GM18861 (cell line): ENCODE data around the gene ORAI2.
A peak's percentile ranks its signal among the peaks of the same experiment; 100 is the strongest.

Source experiments
- ATAC-seq: cut with Tn5 transposase; IDR thresholded peaks from one replicate; pipeline ENCODE4 v1.9.1; 2021; ENCODE audit not compliant: unreplicated experiment

Gene ORAI2

DNA sequence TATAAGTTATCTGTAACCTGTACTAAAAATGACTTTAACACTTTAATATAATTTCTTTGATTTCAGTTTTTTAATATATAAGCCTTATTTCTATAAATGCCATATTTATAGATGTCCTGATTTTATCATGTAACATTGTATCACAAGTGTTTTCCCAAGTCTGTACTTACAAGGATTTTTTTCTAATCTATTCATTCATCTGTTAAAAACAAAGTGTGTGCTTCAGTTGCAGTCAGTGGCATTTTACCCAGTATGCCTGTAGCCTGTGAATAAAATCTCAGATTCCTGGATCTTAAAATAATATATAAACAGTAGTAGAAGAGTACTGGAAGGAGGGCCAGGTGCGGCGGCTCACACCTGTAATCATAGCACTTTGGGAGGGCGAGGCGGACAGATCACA is 19.8 kb upstream of the ORAI2 start:
- no peak for ATAC-seq

DNA sequence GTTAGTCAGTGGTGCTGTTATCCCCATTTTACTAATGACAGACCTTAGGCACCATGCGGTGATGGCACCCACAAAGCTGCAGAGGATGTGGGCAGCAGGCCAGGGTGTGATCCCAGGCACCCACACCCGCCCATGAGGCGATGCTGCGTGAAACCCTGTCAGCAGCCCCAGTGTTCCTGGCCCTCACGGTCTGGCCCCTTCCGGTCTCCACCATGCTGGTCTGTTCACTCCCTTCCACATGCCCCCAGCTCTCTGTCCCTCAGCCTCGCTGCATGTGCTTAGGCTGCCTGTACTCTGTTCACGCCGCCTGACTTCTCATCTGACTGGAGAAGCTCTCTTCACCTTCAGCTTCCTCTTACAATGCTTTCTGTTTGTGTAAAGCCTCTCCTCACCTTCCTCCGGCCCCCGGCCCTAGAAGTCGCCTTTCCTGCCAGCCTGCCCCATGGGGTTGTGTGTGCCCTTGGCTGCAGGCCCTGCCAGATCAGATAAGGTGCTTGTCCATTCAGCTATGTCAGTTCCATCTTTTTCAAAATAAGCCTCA is 17.6 kb upstream of the ORAI2 start:
- ATAC-seq = no peak

DNA sequence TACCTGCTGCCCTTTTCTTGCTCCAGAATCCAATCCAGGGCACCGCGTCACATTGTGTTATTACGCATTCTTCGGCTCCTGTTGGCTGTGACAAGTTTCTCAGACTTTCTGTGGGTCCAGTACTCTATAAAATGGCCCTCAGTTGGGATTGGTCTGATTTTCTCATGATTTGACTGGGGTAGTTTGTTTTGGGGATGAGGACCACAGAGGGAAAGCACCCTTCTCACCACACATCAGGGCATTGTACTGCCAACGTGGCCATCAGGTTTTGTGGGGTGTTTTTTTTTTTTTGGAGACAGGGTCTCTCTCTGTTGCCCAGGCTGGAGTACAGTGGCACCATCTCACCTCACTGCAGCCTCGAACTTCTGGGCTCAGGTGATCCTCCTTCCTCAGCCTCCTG is 17.0 kb upstream of the ORAI2 start:
- no peak for ATAC-seq

DNA sequence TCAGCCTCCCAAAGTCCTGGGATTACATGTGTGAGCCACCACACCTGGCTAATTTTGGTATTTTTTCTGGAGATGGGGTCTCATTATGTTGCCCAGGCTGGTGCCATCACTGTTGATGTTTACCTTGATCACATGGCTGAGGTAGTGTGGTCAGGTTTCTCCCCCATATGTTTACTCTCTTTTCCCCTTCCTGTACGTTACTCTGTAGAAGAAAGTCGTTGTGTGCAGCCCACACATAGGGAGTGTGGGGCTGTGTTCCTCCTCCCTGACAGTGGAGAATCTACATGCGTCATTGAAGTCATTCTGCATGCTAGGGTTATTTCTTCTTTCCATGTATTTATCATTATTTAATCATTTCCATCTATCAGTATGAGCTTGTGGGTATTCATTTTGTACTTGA is 16.3 kb upstream of the ORAI2 start:
- no peak for ATAC-seq

DNA sequence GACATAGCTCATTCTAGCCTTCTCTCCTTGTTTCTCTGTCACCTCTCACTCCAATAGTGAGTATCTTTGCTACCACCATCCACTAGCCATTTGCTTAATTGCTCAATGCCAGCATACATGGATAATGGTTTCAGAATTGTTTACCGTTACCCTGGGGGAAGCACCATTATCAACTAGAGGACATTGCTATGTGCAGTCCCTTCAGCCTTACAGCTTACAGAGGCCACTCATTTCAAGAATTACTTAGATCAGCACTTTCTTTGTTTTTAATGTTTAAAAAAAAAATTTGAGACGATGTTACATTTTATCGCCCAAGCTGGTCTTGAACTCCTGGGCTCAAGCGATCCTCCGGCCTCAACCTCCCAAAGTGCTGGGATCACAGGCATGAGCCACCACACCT is 14.8 kb upstream of the ORAI2 start:
- no peak for ATAC-seq

DNA sequence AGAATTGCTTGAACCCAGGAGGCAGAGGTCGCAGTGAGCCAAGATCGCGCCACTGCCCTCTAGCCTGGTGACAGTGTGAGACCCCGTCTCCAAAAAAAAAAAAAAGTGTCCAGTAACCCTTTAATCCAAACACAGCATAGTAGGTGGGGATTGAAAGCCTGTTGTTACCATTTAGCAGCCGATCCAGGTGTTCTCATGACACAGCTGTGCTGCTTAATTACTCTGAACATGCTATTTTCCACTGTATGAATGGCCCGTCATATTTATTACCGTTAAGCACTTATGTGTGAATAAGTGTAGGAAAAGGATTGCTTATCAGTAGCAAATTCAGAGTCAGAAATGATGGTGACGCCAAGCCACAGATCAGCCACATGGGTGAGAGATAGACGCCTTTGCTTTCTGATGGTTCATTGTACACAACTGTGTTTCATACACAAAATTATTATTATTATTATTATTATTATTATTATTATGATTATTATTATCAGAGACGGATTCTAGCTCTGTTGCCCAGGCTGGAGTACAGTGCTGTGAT is 11.6 kb upstream of the ORAI2 start:
- no peak for ATAC-seq

DNA sequence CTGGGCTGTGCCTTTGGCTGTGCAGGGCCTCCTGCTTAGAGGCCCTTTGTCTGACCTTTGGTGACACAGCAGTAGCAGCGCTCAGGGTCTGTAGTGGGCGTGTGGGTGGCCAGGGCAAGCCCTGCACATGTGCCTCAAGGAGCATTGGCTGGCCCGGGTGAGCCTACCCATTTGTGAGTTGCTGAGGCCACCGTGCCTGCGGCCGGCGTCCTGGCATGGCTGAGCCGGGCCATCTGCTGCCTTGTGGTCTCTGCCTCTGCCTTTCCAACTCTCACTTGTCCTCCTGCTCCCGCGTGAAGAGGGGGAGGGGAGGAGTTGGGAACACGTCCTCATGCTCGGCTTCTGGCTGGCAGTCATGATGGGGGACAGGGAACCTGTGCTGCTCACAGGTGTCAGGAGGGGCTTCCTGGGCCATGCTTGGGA is 9.2 kb upstream of the ORAI2 start:
- no peak for ATAC-seq

DNA sequence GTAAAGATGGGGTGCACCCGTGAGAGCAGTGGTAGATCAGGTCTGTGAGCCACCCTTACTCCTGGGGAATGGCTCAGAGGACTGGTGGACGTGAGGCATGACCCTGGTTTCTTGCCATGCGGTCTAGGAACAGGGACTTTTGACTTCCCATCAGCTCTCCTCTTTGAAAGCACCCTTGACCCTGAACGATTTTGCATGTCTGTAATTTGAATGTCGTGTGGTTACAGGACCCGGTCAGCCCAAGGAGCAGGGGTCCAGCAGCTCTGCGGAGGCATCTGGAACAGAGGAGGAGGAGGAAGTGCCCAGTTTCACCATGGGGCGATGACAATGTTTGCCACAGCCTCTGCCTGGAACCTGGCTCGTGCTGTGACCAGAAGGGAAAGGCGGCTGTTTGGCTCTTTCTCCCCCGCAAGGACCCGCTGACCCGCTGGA is 8.6 kb upstream of the ORAI2 start:
- peak; percentile 33 for ATAC-seq

DNA sequence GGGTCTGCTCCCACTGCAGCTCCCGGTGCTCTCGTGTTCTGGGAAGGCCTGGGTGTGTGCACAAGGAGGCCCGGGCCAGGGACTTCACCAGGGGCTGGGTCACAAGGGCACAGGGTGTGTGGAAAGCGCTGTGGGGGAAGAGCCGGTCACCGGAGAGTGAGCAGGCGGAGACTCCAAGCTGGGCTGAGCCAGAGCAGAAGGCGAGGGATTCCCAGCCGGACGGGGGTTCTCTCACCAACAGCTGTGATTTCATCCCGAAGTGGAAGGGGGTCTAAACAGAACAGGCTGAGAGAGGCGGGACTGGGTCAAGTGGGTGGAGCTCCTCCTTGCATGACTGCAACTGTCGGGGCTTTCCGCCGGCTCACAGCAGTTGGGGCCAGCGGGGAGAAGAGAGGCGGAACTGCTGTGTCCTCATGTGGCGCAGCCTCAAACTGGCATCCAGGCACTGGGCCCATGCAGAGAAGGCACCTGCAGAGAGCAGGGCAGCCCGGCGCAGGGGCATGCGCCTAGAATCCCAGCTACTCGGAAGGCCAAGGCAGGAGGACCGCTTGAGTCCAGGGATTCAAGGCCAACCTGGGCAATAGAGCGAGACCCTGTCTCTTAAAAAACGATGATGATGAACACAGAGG is 7.6 kb upstream of the ORAI2 start:
- ATAC-seq = peak; percentile 48

DNA sequence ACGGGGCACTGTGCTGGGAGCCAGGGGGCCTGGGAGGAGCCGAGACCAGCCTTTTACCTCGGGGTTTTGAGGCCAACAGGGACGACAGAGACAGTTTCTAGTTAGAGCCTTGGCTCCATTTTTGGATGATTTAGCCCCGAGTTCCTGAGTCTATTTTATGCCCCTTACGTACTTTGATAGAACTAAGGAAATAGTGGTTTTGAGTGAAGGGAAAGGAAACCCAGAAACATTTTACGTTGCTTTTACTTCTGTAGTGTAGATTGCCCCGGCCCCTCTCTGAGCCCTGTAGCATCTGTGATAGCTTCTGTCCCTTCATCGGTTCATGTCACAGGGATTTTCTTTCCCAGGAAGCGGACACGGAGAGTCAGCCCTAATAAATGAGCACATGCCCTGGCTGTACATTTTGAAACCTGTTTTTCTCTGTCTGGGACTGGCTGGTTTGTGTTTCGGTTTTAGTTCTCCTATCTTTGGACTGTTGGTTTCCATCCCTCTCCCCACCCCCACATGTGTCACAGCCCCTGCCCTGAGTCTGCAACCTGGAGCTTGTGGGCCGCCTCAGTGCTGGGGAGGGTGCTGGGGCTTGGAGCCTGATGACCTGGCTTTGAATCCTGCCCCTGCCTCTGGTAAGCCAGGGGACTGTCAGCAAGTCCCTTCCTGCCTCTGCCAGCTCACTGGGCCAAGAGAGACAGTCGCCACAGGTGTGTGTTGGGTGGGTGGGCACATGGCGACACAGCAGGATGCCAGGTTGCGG is 6.9 kb upstream of the ORAI2 start:
- ATAC-seq = no peak

DNA sequence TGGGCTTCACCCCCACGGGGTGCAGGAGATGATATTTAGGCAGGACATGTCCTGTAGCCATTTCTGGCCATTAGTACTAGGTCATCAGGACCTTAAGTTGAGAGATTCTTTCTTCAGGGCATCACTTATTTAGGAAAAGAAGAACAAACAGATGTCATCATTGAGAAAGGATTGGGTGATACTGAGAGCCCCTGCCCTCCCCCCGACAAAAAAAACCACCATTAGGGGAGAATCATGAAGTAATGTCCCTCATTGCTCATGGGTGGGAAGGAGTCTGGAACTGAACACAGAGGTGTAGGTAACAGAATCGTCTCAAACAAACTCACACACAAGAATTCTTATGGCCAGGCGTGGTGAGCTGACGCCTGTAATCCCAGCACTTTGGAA is 6.4 kb upstream of the ORAI2 start:
- ATAC-seq = no peak

DNA sequence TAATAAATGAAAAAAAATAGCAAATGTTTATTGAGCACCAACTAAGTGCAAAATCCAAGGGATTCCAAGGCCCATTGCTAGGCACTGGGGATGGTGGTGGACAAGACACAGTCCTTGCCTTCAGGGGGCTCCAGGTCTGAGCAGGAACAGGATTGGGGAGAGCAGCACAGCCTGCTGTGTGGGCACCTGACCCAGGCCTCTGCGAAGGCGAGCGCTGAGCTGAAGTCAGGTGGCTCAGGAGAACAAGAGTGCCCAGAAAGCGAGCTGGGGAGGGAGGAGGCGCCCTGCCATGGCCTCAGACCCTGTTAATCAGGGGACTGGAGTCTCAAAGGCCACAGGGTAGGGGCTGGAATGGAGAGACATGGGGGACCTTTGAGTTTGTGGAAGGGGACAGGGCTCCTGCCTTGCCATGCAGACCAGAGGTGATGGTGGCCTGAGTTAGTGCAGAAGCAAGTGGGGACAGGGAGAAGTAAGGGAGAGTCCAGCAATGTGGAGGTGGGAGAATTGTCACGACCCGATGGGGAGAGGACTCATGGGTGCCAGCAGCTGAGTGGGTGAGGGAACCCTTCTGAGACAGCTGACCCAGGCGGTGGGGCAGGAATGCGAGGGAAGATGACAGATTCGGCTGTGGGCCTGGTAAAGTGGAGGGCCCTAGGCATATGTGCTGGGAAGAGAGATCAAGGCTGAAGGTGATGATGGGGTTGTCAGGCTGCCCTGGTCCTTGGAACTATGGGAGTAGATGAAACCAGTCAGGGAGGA is 4.1 kb upstream of the ORAI2 start:
- no peak for ATAC-seq

DNA sequence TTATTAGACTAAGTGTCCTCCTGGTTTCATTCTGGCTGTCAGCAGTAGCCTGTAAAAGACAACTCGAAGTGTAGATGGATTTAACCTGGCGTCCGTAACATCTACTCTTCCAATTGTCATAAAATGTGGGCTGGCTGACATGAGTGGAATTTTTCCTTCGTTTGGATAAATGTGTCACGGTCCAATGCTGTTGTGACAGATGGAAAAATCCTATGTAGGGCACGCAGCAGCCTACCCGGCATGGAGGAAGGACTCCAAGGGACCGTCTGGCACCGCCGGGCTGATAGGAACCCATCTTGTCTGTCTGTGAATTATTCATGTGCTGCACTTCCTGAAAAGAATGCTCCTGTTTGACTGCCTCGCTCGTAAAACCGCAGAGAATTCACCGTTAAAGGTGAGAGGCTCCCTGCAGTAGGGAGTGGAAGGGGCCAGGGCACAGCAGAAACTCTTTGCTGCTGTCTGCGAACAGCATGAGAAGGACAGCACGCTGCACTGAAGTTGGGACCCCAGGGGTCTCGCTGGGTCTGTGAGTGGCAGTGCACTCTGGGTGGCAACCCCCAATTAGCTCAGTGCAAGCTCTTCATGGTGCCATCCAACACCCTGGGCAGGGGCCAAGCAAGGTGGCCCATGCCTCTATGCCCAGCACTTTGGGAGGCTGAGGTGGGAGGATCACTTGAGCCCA is 1.6 kb upstream of the ORAI2 start:
- ATAC-seq = peak; percentile 30

DNA sequence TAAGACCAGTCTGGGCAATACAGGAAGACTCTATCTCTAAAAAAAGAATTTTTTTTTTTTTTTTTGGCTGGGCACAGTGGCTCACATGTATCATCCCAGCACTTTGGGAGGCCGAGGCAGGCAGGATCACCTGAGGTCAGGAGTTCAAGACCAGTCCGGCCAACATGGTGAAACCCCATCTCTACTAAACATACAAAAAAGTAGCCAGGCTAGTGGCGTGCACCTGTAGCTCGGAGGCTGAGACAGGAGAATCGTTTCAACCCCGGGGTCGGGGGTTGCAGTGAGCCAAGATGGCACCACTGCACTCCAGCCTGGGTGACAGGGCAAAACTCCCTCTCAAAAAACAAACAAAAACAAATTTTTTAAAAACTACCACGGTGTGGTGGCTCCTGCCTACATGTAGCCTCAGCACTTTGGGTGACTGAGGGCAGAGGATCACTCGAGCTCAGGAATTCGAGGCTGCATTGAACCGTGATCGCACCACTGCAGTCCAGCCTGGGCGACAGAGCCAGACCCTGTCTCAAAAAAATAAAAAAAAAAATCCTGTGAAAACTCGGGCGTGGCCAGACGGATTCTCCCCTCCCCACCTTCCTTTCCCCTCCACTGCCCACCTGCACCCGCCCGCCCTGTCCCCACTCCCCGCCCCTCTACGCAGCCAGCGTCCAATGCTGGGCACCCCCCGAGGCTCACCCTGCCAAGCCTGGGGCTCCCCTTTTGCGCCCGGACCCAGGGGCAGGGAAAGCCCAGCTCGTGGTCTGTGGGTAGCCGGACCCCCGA is 745 bp upstream of the ORAI2 start:
- peak; percentile 20 for ATAC-seq

DNA sequence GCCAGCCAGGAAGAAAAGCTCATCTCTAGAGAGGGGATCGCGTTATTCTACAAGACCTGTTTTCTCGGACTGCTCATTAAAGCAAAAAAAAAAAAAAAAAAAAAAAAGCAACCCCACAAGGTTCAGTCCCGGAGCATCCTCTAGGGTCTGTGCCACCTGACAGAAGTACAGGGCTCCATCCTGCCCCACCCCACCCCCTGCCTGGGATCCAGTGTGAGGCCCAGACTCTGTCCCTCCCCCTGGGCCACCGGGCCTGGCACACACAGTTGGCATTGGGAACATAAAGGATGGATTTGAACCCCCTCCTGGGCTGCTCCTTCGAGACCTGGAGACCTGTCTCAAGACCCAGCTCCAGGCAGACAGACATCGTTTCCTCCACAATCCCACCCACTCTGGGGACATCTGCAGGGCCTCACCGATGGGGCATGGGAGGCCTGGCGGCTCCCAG is 688 bp downstream of the ORAI2 start:
- no peak for ATAC-seq

DNA sequence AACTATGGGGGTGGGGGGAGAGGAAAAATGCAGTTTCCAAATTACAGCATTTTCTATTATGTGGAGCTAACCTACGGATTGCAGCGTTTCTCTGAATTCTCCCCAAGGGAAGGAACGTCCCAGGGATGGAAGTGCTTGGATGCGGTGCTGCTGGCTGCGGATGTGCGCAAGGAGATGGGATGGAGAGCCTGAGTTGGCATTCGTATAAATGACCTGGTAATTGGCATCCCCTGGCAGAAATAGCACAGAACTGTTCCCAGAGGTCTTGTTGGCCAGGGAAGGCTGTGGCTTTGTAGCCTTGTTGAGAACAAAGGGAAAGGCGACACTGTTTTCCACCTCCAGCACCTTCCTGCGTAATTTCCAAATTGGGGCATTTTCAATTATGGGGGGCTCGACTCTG is 2.7 kb downstream of the ORAI2 start:
- no peak for ATAC-seq

DNA sequence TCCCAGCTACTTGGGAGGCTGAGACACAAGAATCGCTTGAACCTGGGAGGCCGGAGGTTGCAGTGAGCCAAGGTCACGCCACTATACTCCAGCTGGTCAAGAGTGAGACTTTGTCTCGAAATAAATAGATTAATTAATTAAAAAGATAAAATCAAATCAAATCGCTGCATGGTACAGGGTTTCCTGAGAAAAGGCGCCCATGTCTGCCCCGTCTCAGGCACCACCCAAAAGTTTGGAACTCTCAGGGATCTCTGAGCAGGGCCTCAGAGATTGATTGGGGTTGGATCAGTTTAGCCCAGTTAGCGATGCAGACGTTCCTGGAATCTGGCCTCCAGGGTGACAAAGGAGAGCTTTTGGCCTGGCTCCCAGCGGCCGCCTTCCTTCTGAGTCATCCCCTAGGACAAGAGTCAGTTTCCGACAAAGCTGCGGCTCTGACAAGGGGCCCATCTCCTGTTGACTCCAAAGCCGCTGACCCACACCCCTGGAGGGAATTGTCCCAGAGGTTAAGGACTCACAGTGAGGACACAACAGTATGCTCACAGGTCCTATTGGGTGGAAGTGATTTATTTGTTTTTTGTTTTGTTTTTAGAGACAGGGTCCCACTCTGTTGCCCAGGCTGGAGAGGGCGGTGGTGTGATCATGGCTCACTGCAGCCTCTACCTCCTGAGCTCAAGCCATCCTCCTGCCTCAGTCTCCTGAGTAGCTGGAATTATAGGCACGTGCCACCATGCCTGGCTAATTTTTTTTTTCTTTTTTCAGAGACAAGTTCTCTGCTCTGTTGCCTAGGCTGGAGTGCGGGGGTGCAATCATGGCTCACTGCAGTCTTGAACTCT is 6.8 kb downstream of the ORAI2 start:
- ATAC-seq = no peak

DNA sequence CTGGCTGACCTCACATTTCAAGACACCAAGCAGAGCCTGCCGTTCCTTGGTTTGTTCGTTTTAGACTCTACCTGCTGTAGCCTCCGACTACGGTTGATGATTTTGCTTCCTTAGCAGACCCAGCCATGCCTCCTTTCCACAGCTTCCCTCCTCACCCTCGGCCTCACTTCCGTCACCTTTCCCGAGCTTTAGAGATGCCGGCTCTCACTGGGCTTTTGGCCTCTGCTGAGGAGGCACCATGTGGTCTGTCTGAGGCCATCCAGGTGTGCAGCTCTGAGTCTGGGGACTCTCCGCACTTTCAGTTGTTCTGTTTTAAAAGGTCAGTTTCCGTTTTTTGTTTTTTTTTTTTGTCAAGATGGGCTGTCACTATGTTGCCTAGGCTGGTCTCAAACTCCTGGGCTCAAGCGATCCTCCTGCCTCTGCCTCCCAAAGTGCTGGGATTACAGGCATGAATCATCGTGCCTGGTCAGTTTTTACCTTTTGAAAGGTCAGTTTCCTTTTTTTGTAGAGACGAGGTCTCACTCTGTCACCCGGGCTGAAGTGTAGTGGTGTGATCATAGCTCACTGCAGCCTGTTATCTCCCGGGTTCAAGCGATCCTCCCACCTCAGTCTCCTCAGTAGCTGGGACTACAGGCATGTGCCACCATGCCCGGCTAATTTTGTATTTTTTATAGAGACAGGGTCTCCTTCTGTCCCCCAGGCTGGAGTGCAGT is 11.7 kb downstream of the ORAI2 start:
- peak; percentile 39 for ATAC-seq

DNA sequence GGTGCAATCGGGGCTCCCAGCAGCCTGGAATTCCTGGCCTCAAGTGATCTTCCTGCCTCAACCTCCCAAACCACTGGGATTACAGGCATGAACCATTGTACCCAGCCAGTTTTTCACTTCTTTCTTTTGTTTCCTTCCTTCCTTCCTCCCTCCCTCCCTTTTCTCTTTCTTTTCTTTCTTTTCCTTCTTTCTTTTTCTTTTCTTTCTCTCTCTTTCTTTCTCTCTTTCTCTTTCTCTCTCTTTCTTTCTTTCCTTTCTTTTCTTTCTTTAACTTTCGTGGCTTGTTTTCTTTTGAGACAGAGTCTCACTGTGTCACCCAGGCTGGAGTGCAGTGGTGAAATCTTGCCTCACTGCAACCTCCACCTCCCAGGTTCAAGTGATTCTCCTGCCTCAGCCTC is 12.3 kb downstream of the ORAI2 start:
- ATAC-seq = no peak
